HepG2 (cell line): ENCODE data around the gene HEPACAM. TPM values are rescaled to one million over a fixed set of nuclear protein-coding genes. Genes with fewer than 3 reads are reported as not detected.

Experiments
- EP300 ChIP-seq, 3 experiments: sonication (generic) in 1 of 3; formaldehyde crosslinking in 1 of 3; IDR thresholded peaks; 2 replicates each; pipeline versions ENCODE4 v1.5.1 to v1.6.1; 2011 to 2020; ENCODE audit warnings: low read depth in 2 of 3, low read length in 2 of 3, borderline replicate concordance in 1 of 3, improper control_type of control experiment in 1 of 3, mild to moderate bottlenecking in 1 of 3, missing genetic modification reagents in 1 of 3, moderate library complexity in 1 of 3
- FOXO1 ChIP-seq: sonication (generic); formaldehyde crosslinking; IDR thresholded peaks from 2 replicates; pipeline ENCODE4 v1.4.0; 2020; ENCODE audit warnings: missing genetic modification reagents
- GABPA ChIP-seq, 2 experiments: IDR thresholded peaks; 2 replicates each; pipeline ENCODE4 v1.6.1; 2011 to 2016; ENCODE audit warnings: low read depth in 2 of 2, low read length in 1 of 2, missing biosample characterization in 1 of 2, missing genetic modification characterization in 1 of 2
- GFI1 ChIP-seq: sonication (generic); formaldehyde crosslinking; IDR thresholded peaks from 2 replicates; pipeline ENCODE4 v1.5.0; 2020; ENCODE audit warnings: missing genetic modification reagents, mild to moderate bottlenecking, borderline replicate concordance
- KDM2A ChIP-seq: sonication (generic); formaldehyde crosslinking; IDR thresholded peaks from 2 replicates; pipeline ENCODE4 v1.4.0; 2020; ENCODE audit warnings: low read depth, missing genetic modification reagents, borderline replicate concordance
- MED1 ChIP-seq: sonication (generic); formaldehyde crosslinking; IDR thresholded peaks from 2 replicates; pipeline ENCODE4 v1.4.0; 2020; ENCODE audit warnings: missing genetic modification reagents
- MEIS2 ChIP-seq: sonication (generic); formaldehyde crosslinking; IDR thresholded peaks from 2 replicates; pipeline ENCODE4 v1.9.0; 2021; ENCODE audit warnings: mild to moderate bottlenecking, missing genetic modification reagents
- NR2F6 ChIP-seq, 2 experiments: IDR thresholded peaks; 2 replicates each; pipeline ENCODE4 v1.6.1; 2016; ENCODE audit warnings: antibody characterized with exemption in 1 of 2, mild to moderate bottlenecking in 1 of 2
- PPARG ChIP-seq: conservative IDR thresholded peaks from 2 replicates; pipeline ENCODE4 v1.6.1; 2016; ENCODE audit warnings: missing biosample characterization, missing genetic modification reagents
- PRDM10 ChIP-seq: sonication (generic); formaldehyde crosslinking; IDR thresholded peaks from 2 replicates; pipeline ENCODE4 v1.4.0; 2020; ENCODE audit warnings: low read depth, missing genetic modification reagents
- RARA ChIP-seq: IDR thresholded peaks from 2 replicates; pipeline ENCODE4 v1.6.1; 2016; ENCODE audit warnings: missing genetic modification reagents, missing compliant biosample characterization
- RXRB ChIP-seq: IDR thresholded peaks from 2 replicates; pipeline ENCODE4 v1.6.1; 2016; ENCODE audit warnings: borderline replicate concordance, missing genetic modification reagents, missing compliant biosample characterization
- SALL1 ChIP-seq: sonication (generic); formaldehyde crosslinking; IDR thresholded peaks from 2 replicates; pipeline ENCODE4 v1.8.0; 2022; ENCODE audit warnings: mild to moderate bottlenecking, missing genetic modification reagents
- TARDBP ChIP-seq: sonication (generic); formaldehyde crosslinking; IDR thresholded peaks from 2 replicates; pipeline ENCODE4 v1.8.0; 2022; ENCODE audit warnings: mild to moderate bottlenecking, missing genetic modification reagents
- TCF12 ChIP-seq, 2 experiments: fragments of 450-650 bp in 1 of 2; sonication (generic) in 1 of 2; formaldehyde crosslinking in 1 of 2; IDR thresholded peaks; 2 replicates each; pipeline versions ENCODE4 v1.6.1 to v1.8.0; 2017 to 2022; ENCODE audit warnings: antibody characterized with exemption in 1 of 2, mild to moderate bottlenecking in 1 of 2, missing genetic modification reagents in 1 of 2, moderate library complexity in 1 of 2
- ZFX ChIP-seq: sonication (generic); formaldehyde crosslinking; IDR thresholded peaks from 2 replicates; pipeline ENCODE4 v1.4.0; 2020; ENCODE audit warnings: mild to moderate bottlenecking, low read depth, missing genetic modification reagents, moderate library complexity
- ZNF619 ChIP-seq: sonication (generic); formaldehyde crosslinking; IDR thresholded peaks from 2 replicates; pipeline ENCODE4 v1.4.0; 2020; ENCODE audit warnings: mild to moderate bottlenecking, missing genetic modification reagents
- ZNF629 ChIP-seq: sonication (generic); formaldehyde crosslinking; conservative IDR thresholded peaks from 2 replicates; pipeline ENCODE4 v1.5.0; 2020; ENCODE audit warnings: missing genetic modification reagents
- polyA plus RNA-seq, 8 experiments: library from polyadenylated mRNA; depleted of rRNA in 3 of 8; stranded (reverse) in 7 of 8; unstranded in 1 of 8; fragments of >200 nt; fragmentation: Illumina TruSeq in 4 of 8; extraction: Trizol in 4 of 8; gene quantifications; 2 replicates each; pipeline versions ENCODE4 v1.2.1 to v1.2.3, GENCODE V29; 2011 to 2016; ENCODE audit warnings: low read depth in 4 of 8, missing spikeins in 1 of 8, mixed read lengths in 1 of 8; ENCODE audit not compliant: insufficient read depth in 1 of 8
- total RNA-seq, 5 experiments: library from RNA; depleted of rRNA; stranded (reverse); fragments of >200 nt; fragmentation: Illumina TruSeq; extraction: Trizol; gene quantifications; 2 replicates each; pipeline ENCODE4 v1.2.3, GENCODE V29; 2016; ENCODE audit warnings: low read depth in 1 of 5
- TF ChIP-seq, protein P1 (sequence below): sonication (generic); formaldehyde crosslinking; IDR thresholded peaks from 2 replicates; pipeline ENCODE4 v1.4.0; 2020; ENCODE audit warnings: mild to moderate bottlenecking, low read depth, missing genetic modification reagents
- TF ChIP-seq, protein P2 (sequence below): sonication (generic); formaldehyde crosslinking; IDR thresholded peaks from 2 replicates; pipeline ENCODE4 v1.5.1; 2020; ENCODE audit warnings: mild to moderate bottlenecking, moderate library complexity, missing genetic modification reagents
- TF ChIP-seq, protein P3 (sequence below): sonication (generic); formaldehyde crosslinking; IDR thresholded peaks from 2 replicates; pipeline ENCODE4 v1.4.0; 2020; ENCODE audit warnings: mild to moderate bottlenecking, missing genetic modification reagents

The HEPACAM gene
- total and polyA plus RNA-seq, 2 of the 13 experiments (the other 11 are each of a cell fraction or from before 2014, with no cell fraction given) = 66.9 to 121 TPM

DNA sequence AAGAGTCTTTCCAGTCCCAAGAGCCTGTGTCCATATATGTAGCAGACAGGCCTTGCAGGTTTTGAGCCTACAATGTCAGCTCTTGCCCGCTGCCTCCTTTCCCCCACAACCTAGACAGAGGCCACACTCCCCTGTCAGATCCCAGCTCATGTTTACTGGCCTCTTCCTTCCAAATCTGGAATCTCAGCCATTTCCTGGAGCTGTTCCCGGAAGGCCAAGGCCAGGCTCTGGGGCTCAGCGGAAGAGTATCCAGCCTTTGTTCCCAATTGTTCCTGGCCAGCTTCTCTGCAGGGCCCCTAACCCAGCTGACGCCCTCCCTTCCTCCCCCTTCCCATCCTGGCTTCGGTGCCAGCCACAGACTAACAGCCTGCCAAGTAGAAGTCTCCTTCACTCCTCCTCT lies 37.1 kb downstream of the HEPACAM start (continued):
- TF ChIP-seq PPARG (CRISPR knock-in tag) (0 out of 2 replicates have a peak, but pooled peaks have one; percentile 20), EP300 (IDR thresholded peaks at IDR 0.05; ENCODE audit: low read depth in 2 of 2, low read length in 2 of 2) (peak in 1 of 2 experiments; percentile 53; a peak in 1 of 4 replicates), EP300 (CRISPR knock-in tag; IDR thresholded peaks at IDR 0.05; ENCODE audit: borderline replicate concordance) (no peak), ZFX (CRISPR knock-in tag) (peak; percentile 36; the same call in 1 of the 2 replicates), TCF12 (IDR thresholded peaks at IDR 0.05) (no peak), TCF12 (CRISPR knock-in tag; IDR thresholded peaks at IDR 0.05) (no peak), TARDBP (peak; percentile 35; the same call in 1 of the 2 replicates), GFI1 (peak; percentile 95), ZNF619 (CRISPR knock-in tag) (no peak), RXRB (CRISPR knock-in tag) (0 out of 2 replicates have a peak, but pooled peaks have one; percentile 50), MEIS2 (CRISPR knock-in tag) (peak; percentile 35; the same call in 1 of the 2 replicates), FOXO1 (CRISPR knock-in tag) (peak; percentile 50; the same call in 1 of the 2 replicates), GABPA (IDR thresholded peaks at IDR 0.05; ENCODE audit: low read depth, low read length) (no peak), GABPA (CRISPR knock-in tag; IDR thresholded peaks at IDR 0.05; ENCODE audit: low read depth) (peak; percentile 58), NR2F6 (IDR thresholded peaks at IDR 0.05) (peak; percentile 38; the same call in 1 of the 2 replicates), NR2F6 (CRISPR knock-in tag; IDR thresholded peaks at IDR 0.05) (peak; percentile 55; the same call in 1 of the 2 replicates), SALL1 (CRISPR knock-in tag) (peak; percentile 66; the same call in 1 of the 2 replicates), RARA (CRISPR knock-in tag) (peak; percentile 91), KDM2A (CRISPR knock-in tag) (0 out of 2 replicates have a peak, but pooled peaks have one; percentile 23), ZNF629 (CRISPR knock-in tag) (no peak), MED1 (CRISPR knock-in tag) (peak; percentile 84), PRDM10 (CRISPR knock-in tag) (no peak)
- TF ChIP-seq, protein P1, sequence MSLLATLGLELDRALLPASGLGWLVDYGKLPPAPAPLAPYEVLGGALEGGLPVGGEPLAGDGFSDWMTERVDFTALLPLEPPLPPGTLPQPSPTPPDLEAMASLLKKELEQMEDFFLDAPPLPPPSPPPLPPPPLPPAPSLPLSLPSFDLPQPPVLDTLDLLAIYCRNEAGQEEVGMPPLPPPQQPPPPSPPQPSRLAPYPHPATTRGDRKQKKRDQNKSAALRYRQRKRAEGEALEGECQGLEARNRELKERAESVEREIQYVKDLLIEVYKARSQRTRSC = no peak
- TF ChIP-seq, protein P2, sequence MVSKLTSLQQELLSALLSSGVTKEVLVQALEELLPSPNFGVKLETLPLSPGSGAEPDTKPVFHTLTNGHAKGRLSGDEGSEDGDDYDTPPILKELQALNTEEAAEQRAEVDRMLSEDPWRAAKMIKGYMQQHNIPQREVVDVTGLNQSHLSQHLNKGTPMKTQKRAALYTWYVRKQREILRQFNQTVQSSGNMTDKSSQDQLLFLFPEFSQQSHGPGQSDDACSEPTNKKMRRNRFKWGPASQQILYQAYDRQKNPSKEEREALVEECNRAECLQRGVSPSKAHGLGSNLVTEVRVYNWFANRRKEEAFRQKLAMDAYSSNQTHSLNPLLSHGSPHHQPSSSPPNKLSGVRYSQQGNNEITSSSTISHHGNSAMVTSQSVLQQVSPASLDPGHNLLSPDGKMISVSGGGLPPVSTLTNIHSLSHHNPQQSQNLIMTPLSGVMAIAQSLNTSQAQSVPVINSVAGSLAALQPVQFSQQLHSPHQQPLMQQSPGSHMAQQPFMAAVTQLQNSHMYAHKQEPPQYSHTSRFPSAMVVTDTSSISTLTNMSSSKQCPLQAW (CRISPR knock-in tag) = peak; percentile 65
- TF ChIP-seq, protein P3, sequence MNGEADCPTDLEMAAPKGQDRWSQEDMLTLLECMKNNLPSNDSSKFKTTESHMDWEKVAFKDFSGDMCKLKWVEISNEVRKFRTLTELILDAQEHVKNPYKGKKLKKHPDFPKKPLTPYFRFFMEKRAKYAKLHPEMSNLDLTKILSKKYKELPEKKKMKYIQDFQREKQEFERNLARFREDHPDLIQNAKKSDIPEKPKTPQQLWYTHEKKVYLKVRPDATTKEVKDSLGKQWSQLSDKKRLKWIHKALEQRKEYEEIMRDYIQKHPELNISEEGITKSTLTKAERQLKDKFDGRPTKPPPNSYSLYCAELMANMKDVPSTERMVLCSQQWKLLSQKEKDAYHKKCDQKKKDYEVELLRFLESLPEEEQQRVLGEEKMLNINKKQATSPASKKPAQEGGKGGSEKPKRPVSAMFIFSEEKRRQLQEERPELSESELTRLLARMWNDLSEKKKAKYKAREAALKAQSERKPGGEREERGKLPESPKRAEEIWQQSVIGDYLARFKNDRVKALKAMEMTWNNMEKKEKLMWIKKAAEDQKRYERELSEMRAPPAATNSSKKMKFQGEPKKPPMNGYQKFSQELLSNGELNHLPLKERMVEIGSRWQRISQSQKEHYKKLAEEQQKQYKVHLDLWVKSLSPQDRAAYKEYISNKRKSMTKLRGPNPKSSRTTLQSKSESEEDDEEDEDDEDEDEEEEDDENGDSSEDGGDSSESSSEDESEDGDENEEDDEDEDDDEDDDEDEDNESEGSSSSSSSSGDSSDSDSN = peak; percentile 71; the same call in 1 of the 2 replicates
